ENCODE measurements around the gene PTBP1.

PTBP1 gene

GRCh38 chr19:797528-798414, 519 bp downstream of the PTBP1 start:
- DNase-seq (ENCODE audit: low spot score) = peak; percentile 86

DNA sequence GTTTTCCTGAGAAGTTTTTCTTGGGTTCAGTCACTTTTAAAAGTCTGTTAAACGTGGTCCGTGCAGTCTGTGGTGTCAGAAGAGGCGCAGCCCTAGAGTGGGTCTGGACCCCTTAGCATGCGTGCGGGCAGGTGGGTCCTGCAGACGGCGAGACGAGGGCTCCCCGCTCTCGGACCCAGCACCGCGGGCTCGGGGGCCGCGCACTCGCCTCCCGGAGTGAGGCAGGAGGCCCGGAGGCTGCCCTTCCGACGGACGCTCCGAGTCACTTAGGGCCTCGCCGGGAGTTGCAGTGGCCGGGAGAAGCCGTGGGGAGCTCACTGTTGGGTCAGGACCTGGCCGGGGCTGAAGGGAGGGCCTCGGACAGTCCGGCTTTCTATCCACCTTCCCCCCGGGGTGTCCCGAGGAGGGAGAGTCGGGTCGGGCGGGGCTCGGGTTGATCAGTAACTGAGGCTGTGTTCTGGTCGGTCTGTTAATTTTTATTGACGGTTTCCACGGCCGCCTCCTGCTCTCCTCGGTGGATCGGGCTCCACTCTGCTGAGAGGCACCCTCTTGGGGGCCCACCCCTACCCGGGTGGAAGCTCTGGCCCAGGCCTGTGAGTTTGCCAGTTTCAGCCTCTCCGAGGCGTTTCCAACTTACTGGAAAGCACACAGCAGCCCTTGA, 1.3 kb downstream of the PTBP1 start:
- peak; percentile 32 for DNase-seq (ENCODE audit: low spot score)

DNA sequence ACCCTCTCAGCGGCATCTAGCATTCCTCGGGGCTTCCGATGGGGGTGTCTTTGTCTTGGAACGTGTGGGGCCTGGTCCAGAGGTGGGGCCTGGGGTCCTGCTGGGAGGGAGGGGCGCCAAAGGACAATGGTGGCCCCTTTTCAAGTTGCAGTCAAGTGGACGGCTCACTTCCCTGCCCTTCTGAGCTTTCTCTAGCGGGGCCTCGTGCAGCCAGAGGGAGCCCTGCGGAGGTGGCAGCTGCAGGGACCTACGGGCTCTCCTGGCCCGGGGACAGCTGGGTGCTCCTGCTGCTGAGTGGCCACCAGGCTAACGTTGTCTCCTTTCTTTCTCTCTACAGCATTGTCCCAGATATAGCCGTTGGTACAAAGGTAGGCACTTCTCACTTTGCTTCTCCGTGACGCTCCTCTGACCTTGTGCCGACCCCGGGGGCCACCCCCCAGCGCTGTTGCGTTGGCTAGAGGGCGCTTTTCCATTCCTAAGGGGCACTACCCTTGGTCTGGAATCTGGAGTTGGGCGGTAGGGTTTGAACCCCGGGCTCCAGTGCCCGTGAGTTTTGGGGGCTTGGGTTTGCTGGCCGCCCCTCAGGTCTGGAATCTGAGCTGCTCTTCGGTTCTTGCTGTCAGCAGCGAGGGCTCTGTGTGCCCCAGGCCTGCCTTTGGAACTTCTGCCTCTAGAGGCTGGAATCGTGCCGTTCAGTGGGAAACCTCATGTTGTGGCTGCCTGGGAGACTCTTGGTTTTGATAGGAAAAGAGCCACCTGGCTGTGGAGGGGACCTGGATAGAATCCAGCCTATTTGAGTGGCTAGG, 2.0 kb downstream of the PTBP1 start:
- peak; percentile 27 for DNase-seq (ENCODE audit: low spot score)

GRCh38 chr19:800360-801029, 3.2 kb downstream of the PTBP1 start:
- DNase-seq (ENCODE audit: low spot score) = no peak

GRCh38 chr19:801030-801860, 4.0 kb downstream of the PTBP1 start:
- DNase-seq (ENCODE audit: low spot score) = peak; percentile 31

- DNase-seq (ENCODE audit: low spot score) = no peak
These were observed 4.7 kb downstream of the PTBP1 start for GRCh38 chr19:801861-802497.

DNA sequence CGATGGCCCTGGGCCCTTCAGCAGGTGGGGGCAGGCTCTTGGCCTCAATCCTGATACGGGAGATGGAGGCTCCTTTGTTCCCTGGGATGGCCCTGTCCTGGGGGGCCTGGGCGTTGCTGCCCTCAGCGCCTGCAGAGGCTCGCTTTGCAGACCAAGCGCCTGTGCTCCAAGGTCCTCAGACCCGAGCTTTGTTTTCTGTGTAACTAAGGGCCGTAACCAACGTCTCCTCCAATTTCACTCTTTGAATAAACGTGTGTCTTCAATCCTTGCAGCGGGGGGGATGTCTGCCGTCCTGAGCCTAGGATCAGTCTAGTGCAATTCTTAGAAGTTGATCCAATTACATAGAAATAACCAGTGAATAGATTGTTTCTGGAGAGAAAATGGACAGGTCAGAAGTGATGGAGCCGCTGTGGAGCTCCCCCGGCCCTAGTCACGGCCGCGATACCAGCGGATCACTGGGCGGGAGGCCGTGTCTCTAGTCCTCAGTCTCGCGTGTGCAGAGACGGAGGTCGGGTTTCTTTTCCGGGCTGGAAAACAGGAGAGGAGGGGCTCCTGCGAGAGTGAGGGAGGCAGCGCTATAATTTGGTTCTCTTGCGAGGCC, 5.3 kb downstream of the PTBP1 start:
- no peak for DNase-seq (ENCODE audit: low spot score)

- no peak for DNase-seq (ENCODE audit: low spot score)
These were observed 5.9 kb downstream of the PTBP1 start for GRCh38 chr19:803099-803561.

GRCh38 chr19:803686-804418, 6.6 kb downstream of the PTBP1 start:
- no peak for DNase-seq (ENCODE audit: low spot score)

GRCh38 chr19:804419-805165, 7.3 kb downstream of the PTBP1 start:
- DNase-seq (ENCODE audit: low spot score) = no peak

- DNase-seq (ENCODE audit: low spot score) = no peak
These were observed 7.9 kb downstream of the PTBP1 start for GRCh38 chr19:805166-805551.

- no peak for DNase-seq (ENCODE audit: low spot score)
These were observed 8.6 kb downstream of the PTBP1 start for GRCh38 chr19:805600-806550.

- DNase-seq (ENCODE audit: low spot score) = no peak
These were observed 9.7 kb downstream of the PTBP1 start for GRCh38 chr19:806815-807421.

DNA sequence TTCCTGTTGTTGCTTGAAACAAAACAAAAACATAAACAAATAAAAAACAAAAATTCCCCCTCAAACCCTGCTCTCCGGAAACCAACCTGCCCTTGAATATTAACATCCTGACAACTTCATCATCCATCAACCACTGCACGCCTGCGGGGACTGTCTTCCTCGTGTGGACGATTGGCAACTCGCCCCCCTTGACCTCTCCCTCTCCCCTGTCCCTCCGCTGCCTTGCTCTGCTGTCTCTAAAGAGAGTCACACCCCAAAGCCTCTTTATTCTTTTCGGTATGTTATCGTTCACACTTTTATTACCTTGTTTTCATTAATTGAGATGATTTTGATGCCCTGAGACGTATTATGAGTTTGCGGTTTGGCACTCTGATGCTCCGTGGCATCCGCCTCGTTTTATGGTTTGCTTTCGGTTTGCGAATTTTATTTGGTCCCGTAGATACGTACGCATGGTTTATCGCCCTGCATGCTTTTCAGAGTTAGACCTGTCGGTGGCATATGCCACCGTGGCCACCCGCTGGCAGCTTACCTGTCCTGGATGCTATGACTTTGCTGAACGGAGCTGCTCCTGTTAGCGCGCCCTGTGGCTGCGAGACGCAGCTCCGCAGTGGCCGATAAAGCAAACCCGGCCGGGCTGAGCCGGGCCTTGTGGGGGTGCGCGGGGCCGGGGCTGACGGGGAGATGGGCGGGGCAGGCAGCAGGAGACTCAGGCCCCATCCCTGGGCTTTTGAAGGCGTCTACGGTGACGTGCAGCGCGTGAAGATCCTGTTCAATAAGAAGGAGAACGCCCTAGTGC, 10.6 kb downstream of the PTBP1 start:
- DNase-seq (ENCODE audit: low spot score) = no peak

DNA sequence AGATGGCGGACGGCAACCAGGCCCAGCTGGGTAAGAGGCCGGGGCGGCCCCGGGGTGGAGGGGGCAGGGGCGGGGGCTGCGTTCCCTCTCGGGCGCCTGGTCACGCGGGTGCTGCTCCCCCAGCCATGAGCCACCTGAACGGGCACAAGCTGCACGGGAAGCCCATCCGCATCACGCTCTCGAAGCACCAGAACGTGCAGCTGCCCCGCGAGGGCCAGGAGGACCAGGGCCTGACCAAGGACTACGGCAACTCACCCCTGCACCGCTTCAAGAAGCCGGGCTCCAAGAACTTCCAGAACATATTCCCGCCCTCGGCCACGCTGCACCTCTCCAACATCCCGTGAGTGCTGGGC, 11.1 kb downstream of the PTBP1 start:
- no peak for DNase-seq (ENCODE audit: low spot score)

DNA sequence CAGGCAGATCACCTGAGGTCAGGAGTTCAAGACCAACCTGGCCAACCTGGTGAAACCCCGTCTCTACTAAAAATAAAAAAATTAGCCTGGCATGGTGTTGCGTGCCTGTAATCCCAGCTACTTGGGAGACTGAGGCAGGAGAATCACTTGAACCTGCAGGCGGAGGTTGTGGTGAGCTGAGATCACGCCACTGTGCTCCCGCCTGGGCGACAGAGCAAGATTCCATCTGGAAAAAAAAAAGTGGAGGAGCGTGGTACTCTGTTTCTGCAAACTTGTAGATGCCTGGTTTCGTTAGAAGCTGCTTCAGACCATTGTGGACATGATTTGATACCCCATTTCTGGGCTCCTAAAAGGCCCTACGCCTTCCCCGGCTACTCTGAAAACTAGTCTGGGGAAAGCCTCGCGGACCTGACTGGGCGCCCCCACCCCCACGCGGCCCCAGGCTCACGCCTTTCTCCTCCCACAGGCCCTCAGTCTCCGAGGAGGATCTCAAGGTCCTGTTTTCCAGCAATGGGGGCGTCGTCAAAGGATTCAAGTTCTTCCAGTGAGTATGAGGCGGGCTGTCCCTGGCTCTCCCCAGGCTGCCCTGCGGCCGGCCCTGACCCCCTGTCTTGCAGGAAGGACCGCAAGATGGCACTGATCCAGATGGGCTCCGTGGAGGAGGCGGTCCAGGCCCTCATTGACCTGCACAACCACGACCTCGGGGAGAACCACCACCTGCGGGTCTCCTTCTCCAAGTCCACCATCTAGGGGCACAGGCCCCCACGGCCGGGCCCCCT, 13.0 kb downstream of the PTBP1 start:
- DNase-seq (ENCODE audit: low spot score) = no peak

Data from hematopoietic multipotent progenitor cell treated with erythropoietin and hydrocortisone succinate and interleukin-3 and kit ligand, for 15 days (in vitro differentiated cells).